ENCODE data around the gene RDX.

- TF ChIP-seq CTCF (conservative IDR thresholded peaks at IDR 0.05; ENCODE audit: low read depth in 2 of 2): no peak
- no peak for TF ChIP-seq EZH2phosphoT487 (IDR thresholded peaks at IDR 0.05; ENCODE audit: unreplicated experiment)
- no peak for TF ChIP-seq EZH2 (IDR thresholded peaks at IDR 0.05; ENCODE audit: low read depth, unreplicated experiment)
Measured at GRCh38 chr11:110153474-110153873, 142.9 kb downstream of the RDX start.

Data from GM23338 (cell line).